Measurements from ENCODE around the gene TUFT1.
"Not testable (repeated sequence)": the region's sequence is repeated elsewhere in the genome, so short reads cannot be mapped to it uniquely, and the experiment has no call there.

The TUFT1 gene

DNA sequence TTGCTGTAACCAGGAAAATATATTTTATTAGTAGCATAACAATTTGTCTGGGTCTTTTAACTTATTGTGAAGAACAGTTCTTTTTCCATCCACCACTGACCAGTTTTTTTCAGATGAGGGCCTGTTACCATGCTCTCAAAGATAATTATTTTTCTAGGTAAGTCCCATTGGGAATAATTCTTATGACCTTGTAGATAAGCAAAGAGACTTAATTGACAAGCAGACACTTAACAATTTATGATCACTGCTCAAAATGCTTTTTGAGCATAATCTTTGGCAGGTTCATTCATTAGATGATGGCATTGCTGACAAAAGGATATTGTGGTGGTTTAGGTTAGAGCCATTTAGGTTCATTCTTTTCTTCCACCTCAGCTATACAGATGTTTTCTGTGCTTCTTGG is 78.4 kb downstream of the TUFT1 start:
- DNase-seq (ENCODE audit: low spot score): no peak

DNA sequence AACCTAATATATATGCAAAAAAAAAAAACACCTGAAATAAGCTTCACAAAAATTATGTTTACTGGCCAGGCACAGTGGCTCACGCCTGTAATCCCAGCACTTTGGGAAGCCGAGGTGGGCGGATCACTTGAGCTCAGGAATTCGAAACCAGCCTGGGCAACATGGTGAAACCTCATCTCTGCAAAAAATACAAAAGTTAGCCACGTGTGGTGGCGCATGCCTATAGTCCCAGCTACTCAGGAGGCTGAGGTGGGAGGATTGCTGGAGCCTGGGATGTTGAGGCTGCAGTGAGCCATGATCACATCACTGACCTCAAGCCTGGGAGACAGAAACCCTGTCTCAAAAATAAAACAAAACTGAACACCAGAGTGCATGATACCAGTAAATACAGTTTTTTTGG is 78.9 kb downstream of the TUFT1 start:
- DNase-seq (ENCODE audit: low spot score): not testable (repeated sequence)

DNA sequence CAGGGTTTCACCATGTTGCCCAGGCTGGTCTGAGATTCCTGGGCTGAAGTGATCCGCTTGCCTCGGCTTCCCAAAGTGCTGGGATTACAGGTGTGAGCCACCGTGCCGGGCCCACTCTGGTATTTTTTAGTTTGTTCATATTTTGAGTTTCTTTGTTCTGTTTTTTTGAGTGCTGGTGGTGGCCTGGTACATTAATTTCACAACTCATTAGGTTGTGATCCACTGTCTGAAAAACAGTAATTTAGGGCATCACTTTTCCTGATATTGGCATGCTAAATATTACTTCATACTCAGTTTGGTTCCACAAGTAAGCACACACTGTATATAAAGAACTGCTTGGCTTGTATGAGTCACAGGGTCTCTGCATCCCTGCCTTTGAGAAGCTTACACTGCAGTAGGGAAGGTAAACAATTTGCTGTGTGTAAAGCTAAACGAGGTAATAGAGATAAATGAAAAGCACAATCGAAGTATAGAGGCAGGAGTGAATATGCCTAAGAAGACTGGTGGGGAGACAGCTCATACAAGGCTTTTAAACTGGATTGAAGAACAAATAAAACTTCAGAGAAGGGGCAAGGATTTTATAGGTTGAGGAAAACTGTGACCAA is 79.5 kb downstream of the TUFT1 start:
- DNase-seq (ENCODE audit: low spot score): peak; percentile 11

DNA sequence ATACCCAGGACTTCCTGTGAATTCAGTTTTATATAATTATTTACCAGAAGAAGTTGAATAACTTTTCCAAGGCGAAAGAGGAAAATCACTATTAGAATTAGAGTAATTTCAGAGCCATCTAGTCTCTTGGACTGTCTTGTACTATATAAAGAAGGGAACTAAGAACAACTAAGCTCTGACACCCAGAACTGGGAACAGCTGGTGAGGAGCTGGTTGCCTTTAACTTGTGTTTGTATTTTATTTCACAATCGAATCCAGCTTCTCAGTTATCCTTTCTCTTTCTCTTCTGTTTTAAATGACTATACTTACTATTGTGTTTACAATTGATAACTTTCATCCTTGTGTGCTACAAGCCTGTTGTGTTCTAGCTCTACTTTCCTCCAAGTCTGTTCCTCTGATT is 80.2 kb downstream of the TUFT1 start:
- peak; percentile 44 for DNase-seq (ENCODE audit: low spot score)

DNA sequence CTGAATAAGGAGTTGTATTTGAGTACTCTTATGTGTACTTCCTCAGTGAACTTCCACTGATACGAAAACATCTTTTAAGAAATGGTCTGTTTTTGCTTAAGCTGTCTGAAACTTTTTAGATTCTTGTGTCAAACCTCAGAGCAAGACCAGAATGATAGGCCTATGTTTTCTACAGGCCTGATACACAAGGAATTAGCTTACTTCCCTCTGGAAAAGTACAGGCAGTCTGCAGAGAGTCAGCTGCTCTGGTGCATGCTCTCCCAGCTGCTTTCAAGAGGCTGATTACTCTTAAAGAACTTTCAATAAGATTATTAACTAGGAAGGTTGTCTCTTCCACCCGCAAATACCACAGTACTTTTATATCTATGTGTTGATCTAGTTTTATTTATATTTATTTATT is 81.2 kb downstream of the TUFT1 start:
- no peak for DNase-seq (ENCODE audit: low spot score)

DNA sequence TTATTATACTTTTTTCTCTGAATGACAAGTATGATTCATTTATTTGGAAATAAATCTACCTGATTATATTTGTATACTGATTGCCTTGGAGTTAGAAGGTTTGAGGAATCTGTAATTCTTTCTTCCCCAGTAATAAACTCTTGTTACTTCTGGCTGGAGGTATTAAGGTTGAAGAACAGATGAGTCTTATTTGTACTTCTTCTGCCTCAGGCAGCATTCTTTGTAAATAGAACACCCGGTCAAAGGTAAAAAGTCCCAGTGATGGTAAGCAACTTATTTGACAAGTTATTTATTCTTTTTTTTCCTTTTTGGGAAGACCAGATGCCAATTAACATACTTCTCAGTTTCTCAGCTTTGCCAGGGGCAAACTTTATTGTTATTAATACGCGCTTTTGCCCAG is 84.7 kb downstream of the TUFT1 start:
- DNase-seq (ENCODE audit: low spot score): no peak

DNA sequence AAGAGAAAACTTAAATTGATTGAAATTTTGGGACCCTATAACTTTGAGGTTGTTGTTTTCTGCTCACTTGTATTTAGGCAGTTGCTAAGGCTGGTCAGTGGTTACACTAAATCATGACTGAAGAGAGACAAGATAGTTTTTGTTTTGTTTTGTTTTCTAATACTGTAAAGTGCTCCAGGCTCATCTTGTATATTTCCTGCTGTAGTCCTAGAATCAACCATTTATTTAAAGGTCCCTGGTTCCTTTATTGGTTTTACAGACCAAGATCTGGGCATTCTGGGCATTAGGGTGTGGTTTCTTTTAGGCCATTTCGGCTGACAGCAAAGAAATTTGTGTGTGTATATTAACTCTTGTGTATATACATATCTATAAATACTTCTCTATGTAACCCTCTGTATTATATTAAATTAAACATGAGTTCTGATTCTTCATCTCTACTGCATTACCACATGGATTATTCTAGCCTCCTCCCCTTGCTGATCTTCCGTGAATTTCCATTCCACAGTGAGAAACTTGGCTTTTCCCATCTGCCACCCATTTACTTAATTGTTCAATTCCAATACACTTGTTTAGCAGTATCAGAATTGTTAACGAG is 86.7 kb downstream of the TUFT1 start:
- DNase-seq (ENCODE audit: low spot score): no peak

DNA sequence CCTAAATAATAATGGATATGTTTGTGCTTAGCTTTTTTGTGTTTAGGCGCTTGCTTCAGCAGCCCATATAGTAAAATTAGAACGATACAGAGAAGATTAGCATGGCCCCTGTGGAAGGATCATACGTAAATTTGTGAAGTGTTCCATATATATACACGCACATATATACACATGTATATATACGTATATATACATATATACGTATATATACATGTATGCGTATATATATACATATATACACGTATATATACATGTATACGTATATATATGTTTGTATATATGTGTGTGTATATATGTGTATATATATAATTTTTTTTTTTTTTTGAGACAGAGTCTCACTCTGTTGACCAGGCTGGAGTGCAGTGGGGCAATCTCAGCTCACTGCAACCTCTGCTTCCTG is 89.2 kb downstream of the TUFT1 start:
- DNase-seq (ENCODE audit: low spot score): no peak

Measured in GM03348 (cell line).